GM18861 (cell line): Measurements from ENCODE around the gene ELOB.

ENCODE experiments used
- ATAC-seq: cut with Tn5 transposase; IDR thresholded peaks from one replicate; pipeline ENCODE4 v1.9.1; 2021; ENCODE audit not compliant: unreplicated experiment

The ELOB gene

GRCh38 chr16:2777231-2777902 lies at the start of gene ELOB:
ELOB (minus strand) TSS chr16:2777280; CDS start chr16:2777239, 41 bp downstream.
- ATAC-seq = peak; percentile 55

- ATAC-seq = no peak
Observed at GRCh38 chr16:2825906-2826305, 48.8 kb upstream of the ELOB start.

GRCh38 chr16:2825049-2825742 lies 48.1 kb upstream of the ELOB start:
- ATAC-seq = no peak

- ATAC-seq = no peak
Observed at GRCh38 chr16:2824626-2825025, 47.5 kb upstream of the ELOB start.

GRCh38 chr16:2822496-2822895 lies 45.4 kb upstream of the ELOB start:
- no peak for ATAC-seq

- no peak for ATAC-seq
Observed at GRCh38 chr16:2822158-2822495, 45.0 kb upstream of the ELOB start.

GRCh38 chr16:2821487-2822157 lies 44.5 kb upstream of the ELOB start:
- ATAC-seq = no peak

GRCh38 chr16:2820836-2821486 lies 43.9 kb upstream of the ELOB start:
- no peak for ATAC-seq

- no peak for ATAC-seq
Observed at GRCh38 chr16:2819939-2820835, 43.1 kb upstream of the ELOB start.

- ATAC-seq = no peak
Observed at GRCh38 chr16:2819179-2819938, 42.3 kb upstream of the ELOB start.

GRCh38 chr16:2818272-2818876 lies 41.3 kb upstream of the ELOB start:
- ATAC-seq = no peak

GRCh38 chr16:2817340-2818271 lies 40.5 kb upstream of the ELOB start:
- ATAC-seq = no peak

GRCh38 chr16:2816751-2817339 lies 39.8 kb upstream of the ELOB start, which contains the start of gene PRSS21:
PRSS21 (plus strand) TSS chr16:2817237; CDS start chr16:2817269, 32 bp downstream.
- ATAC-seq = no peak

GRCh38 chr16:2815299-2815771 lies 38.3 kb upstream of the ELOB start:
- ATAC-seq = no peak

- ATAC-seq = no peak
Observed at GRCh38 chr16:2814551-2815298, 37.6 kb upstream of the ELOB start.

- no peak for ATAC-seq
Observed at GRCh38 chr16:2813771-2814221, 36.7 kb upstream of the ELOB start.
